ENCODE data around the gene MMP8.
A peak's percentile ranks its signal among the peaks of the same experiment; 100 is the strongest.

MMP8 gene

DNA sequence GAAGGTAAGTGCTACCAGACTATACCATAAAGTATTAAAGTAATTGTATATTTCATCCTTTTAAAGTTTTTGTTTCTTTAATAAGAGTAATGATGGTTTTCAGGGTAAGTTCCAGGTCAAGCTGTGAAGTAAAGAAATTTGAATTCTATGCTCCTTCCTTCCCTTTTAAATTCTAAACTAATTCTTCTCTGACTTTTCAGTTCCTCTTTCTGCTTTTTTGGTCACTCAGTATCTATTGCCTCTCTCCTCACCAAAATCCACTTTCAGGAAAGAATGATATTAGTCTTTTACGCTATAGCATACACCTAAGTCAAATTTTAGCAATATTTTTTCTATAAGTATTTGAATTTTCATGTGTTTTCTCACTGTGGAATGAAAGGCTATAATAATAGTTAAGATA, 8.2 kb downstream of the MMP8 start:
- FAIRE-seq (no peak), DNase-seq (ENCODE audit: insufficient read length) (no peak)
- TF ChIP-seq POLR2A (IDR thresholded peaks at IDR 0.05; ENCODE audit: low read depth, low read length) = no peak
- no peak for TF ChIP-seq POLR2AphosphoS5 (IDR thresholded peaks at IDR 0.05; ENCODE audit: low read depth, low read length)
- TF ChIP-seq TAF1 (IDR thresholded peaks at IDR 0.05; ENCODE audit: borderline replicate concordance, low read depth, low read length) = no peak

DNA sequence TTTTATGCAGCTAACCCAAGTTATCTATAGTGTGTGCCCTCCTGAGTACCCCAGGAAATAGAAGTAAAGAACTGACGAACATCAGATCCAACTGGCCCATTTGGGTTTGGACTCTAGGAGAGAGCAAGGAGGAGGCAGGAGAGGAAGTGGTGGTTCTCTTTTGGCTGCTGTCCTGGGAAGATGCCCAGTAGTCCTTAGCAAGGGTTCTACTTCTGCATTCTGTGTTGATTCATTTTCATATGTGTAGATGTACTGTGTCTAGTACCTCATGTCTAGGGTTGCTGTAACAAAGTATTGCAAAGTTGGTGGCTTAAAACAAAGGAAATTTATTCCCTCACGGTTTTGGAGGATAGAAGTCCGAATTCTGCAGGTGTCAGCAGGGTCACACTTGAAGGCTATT, 12.6 kb downstream of the MMP8 start:
- DNase-seq (ENCODE audit: insufficient read length) = no peak

DNA sequence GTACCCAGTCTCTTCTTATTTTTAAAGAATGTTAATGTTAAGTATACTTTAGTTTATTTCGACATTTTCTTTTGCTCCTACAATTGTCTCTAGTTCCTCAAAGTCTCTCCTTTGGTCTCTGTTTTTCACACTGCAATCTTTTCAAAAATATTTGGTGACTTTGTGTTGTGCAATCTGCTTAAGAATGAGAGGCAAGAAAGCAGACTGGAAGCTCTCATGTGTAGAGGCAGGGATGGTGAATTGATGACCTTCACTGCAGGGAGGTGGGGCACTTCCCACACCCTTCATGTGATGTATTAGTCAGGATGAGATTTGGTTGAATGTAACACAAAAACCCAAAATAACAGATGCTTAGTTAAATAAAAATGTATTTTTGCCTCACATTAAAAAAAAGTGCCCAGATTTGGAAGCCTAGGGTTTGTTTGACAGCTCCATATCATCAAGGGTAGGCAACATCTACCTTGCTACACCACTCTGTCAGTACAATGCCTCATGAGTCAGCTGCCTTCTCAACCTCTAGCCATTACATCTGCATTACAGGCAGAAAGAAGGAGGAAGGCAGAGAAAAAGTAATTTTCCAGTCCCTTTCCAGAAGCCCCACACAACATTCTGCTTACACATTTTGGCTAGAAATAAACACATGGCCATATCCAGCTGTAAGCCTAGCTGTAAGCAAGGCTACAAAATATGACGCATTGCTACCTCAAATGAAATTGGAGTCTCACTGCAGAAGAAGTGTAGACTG, 15.4 kb downstream of the MMP8 start:
- TF ChIP-seq TAF1 (IDR thresholded peaks at IDR 0.05; ENCODE audit: borderline replicate concordance, low read depth, low read length) (no peak), POLR2A (IDR thresholded peaks at IDR 0.05; ENCODE audit: low read depth, low read length) (no peak), POLR2AphosphoS5 (IDR thresholded peaks at IDR 0.05; ENCODE audit: low read depth, low read length) (no peak)
- DNase-seq (ENCODE audit: insufficient read length) (no peak), FAIRE-seq (no peak)

More for the DNA sequence above, 12.6 kb downstream of the MMP8 start:
- FAIRE-seq = no peak
- no peak for TF ChIP-seq POLR2AphosphoS5 (IDR thresholded peaks at IDR 0.05; ENCODE audit: low read depth, low read length)

DNA sequence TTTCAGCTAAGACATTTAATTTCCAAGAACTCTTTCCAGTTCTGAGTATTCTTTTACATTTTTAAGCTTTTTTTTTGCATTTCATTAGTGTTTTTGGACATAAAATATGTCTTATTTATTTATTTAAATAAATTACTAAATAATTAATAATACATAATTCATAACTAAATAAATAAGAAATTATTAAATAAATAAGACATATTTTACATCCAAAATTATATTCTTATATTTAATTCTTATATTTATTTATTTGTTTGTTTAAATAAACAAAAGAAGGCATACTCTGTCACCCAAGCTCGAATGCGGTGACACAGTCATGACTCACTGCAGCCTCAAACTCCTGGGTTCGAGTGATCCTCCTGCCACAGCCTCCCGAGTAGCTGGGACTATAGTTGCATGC, 16.1 kb downstream of the MMP8 start:
- FAIRE-seq = no peak
- no peak for TF ChIP-seq TAF1 (IDR thresholded peaks at IDR 0.05; ENCODE audit: borderline replicate concordance, low read depth, low read length)
- TF ChIP-seq POLR2A (IDR thresholded peaks at IDR 0.05; ENCODE audit: low read depth, low read length) = no peak
- TF ChIP-seq POLR2AphosphoS5 (IDR thresholded peaks at IDR 0.05; ENCODE audit: low read depth, low read length) = no peak
- no peak for DNase-seq (ENCODE audit: insufficient read length)

DNA sequence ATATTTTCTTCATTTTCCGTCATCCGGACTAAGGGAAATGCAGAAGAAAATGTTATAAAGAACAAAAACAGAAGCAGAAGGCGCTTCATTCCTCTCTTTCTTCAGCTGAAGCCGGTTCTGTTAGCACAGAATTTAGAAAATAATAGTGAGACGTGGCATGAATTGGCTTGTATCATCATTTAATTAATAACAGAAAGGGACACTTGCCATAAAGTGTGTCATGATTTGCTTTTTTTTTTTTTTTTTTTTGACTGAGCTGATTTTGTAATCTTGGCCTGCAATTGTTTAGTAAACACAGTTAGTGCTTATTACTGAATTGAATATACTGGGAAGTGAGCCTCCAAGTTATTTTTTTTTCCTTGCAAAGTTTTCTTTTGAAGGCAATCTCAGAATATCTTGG, 19.1 kb downstream of the MMP8 start, which contains the start of gene MMP27:
TSS of gene MMP27 (minus strand) at position 144 of the 400 bp plus-strand sequence. CDS start at position 89, 55 bp downstream.
- TF ChIP-seq TAF1 (IDR thresholded peaks at IDR 0.05; ENCODE audit: borderline replicate concordance, low read depth, low read length) (no peak), POLR2AphosphoS5 (IDR thresholded peaks at IDR 0.05; ENCODE audit: low read depth, low read length) (no peak), POLR2A (IDR thresholded peaks at IDR 0.05; ENCODE audit: low read depth, low read length) (no peak)
- no peak for FAIRE-seq
- no peak for DNase-seq (ENCODE audit: insufficient read length)

DNA sequence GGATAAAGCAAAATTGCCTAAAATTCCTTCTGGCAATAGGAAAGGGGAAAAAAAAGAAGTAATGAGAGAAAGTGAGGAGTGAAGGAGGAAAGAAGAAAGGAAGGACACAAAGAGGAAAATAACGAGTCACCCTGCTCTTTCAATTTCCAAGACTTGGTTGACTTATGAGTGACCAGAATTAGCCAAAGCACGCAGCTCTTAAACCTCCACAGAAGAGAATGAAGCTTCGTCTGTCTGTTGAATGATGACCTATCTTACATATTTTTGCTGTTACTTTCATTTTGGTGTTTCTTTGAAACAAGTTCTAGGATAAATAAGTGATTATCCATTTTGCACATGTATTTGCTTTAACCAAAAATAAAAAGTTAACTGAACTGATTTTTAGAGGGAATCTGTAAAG, 19.9 kb downstream of the MMP8 start:
- TF ChIP-seq TAF1 (IDR thresholded peaks at IDR 0.05; ENCODE audit: borderline replicate concordance, low read depth, low read length) (no peak), POLR2AphosphoS5 (IDR thresholded peaks at IDR 0.05; ENCODE audit: low read depth, low read length) (no peak), POLR2A (IDR thresholded peaks at IDR 0.05; ENCODE audit: low read depth, low read length) (no peak)
- no peak for FAIRE-seq
- no peak for DNase-seq (ENCODE audit: insufficient read length)

DNA sequence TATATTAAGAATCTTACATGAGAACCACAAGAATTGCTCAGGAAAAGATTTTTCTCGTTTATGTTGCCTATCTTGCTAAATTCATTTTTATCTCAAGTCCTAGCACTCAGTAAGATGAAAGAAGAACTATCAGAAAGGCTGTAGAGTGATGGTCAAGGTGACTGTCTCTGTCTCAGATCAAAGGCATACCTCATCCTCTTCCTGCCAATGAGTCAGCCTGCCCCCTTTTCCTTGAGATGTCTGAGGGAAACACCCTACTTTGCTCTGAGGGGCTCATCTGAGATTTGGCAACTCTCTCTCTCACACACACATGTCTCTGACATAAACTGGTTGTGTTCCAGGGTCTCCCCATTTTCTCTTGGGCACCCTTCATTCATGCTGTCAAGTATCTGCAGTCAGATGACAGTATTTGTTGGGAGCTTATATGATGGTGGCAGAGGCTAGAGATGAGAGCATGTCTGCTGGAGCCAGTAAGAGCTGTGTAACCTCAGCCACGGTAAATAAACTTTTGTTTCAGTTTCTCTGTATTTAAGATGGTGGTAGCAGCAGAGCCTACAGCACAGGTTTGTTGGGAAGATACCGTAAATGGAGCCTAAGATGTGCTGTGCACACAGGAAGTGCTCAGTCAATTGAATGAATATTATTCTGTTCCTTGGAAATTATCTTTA, 20.8 kb downstream of the MMP8 start:
- no peak for DNase-seq (ENCODE audit: insufficient read length)
- TF ChIP-seq POLR2A (IDR thresholded peaks at IDR 0.05; ENCODE audit: low read depth, low read length) (no peak), POLR2AphosphoS5 (IDR thresholded peaks at IDR 0.05; ENCODE audit: low read depth, low read length) (no peak), TAF1 (IDR thresholded peaks at IDR 0.05; ENCODE audit: borderline replicate concordance, low read depth, low read length) (no peak)
- peak; percentile 69 for FAIRE-seq

DNA sequence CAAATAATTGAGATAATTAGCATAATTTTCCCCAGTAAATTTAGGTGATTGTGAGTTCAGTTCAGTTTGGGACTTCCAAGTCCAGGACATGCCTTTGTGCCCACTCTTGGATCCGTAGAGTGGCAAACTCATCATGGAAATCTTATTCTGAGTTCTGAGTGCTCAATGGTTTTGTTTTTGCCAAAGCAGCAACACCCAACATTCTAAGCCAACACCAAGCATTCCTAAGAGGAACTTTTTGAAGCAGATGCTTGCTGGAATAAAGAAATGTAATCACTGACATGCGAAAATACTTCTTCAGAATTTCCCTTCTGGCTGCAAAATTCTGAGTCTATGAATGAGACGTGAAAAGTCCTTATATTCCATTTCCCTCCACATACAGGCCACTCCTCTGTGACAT, 29.6 kb downstream of the MMP8 start:
- DNase-seq (ENCODE audit: insufficient read length) (no peak), FAIRE-seq (no peak)
- TF ChIP-seq TAF1 (IDR thresholded peaks at IDR 0.05; ENCODE audit: borderline replicate concordance, low read depth, low read length) (no peak), POLR2AphosphoS5 (IDR thresholded peaks at IDR 0.05; ENCODE audit: low read depth, low read length) (no peak), POLR2A (IDR thresholded peaks at IDR 0.05; ENCODE audit: low read depth, low read length) (no peak)

DNA sequence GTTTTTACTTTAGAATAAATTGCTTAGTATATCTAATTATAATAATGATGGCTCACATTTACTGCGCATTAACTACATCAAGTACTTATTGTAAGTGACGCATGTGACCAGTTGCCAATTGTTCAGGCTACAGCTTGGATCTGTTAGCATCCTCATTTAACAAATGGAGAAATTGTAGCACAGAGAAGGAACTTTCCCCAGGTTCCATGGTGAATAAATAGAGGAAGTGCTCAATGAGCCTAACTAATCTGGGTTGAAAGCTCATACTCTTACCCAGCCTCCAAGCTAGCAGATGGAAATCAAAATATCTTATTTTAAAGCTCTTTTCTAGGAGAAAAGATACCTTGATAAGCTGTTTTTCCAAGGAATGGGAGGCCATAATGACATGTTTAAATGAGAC, 39.0 kb downstream of the MMP8 start:
- no peak for TF ChIP-seq TAF1 (IDR thresholded peaks at IDR 0.05; ENCODE audit: borderline replicate concordance, low read depth, low read length)
- TF ChIP-seq POLR2AphosphoS5 (IDR thresholded peaks at IDR 0.05; ENCODE audit: low read depth, low read length) = no peak
- no peak for TF ChIP-seq POLR2A (IDR thresholded peaks at IDR 0.05; ENCODE audit: low read depth, low read length)
- FAIRE-seq (no peak), DNase-seq (ENCODE audit: insufficient read length) (no peak)

DNA sequence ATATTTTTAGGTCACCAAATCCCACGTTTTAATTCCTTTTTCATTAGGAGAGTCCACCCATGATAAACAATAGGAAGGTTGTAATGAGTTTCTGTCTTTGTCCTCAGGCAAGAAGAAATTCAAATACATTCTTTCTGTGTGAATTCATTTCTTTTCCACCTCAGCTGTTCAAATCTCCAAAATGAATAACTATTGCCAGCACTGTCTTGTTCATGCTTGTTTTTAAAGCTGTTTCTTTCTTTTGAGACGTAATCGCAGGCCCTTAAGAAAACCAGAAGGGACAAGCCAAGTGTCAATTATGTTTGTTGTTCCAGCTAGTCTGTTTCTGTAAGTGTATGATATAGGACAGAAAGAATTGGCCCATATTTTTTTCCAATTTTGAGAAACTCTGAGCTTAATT, 39.4 kb downstream of the MMP8 start:
- TF ChIP-seq POLR2AphosphoS5 (IDR thresholded peaks at IDR 0.05; ENCODE audit: low read depth, low read length) (no peak), TAF1 (IDR thresholded peaks at IDR 0.05; ENCODE audit: borderline replicate concordance, low read depth, low read length) (no peak), POLR2A (IDR thresholded peaks at IDR 0.05; ENCODE audit: low read depth, low read length) (no peak)
- DNase-seq (ENCODE audit: insufficient read length) = no peak
- FAIRE-seq = no peak

DNA sequence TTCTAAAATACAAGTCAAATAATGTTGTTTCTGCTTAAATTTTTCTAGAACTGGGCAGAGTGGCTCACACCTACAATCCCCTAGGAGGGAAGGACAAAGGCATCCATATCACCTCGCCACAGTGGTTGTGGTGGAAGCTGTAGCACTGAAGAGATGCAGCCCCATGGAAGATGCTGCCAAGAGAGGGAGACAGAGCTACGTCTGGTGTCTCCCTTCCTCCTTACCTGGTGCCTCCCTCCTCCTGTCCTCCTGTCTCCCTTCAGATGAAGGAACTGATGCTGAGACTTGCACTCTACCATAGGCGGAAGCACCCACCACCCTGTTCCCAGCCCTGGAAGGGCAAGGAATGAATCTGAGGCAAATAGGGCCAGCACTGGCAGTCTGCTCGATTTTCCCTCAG, 41.5 kb downstream of the MMP8 start:
- TF ChIP-seq POLR2A (IDR thresholded peaks at IDR 0.05; ENCODE audit: low read depth, low read length) (no peak), POLR2AphosphoS5 (IDR thresholded peaks at IDR 0.05; ENCODE audit: low read depth, low read length) (no peak)
- FAIRE-seq = peak; percentile 38
- no peak for DNase-seq (ENCODE audit: insufficient read length)

DNA sequence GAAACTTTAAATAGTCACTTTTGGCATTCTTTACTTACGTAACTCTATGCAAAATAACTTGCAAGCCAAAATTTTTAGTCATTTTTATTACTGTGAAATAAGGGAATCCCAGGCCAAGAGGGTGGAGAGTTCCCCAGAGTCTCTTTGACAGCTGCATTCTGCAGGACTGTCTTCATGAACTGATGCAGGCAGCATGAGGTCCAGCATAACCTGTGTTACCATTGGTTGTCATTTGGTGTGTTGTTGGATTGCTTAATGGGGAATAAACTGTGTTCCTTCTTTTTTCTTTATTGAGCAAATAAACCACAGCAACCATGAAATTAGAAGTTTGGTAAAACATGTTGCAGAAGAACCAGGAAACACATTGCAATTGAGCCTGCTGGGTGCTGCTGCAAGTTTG, 43.8 kb downstream of the MMP8 start:
- DNase-seq (ENCODE audit: insufficient read length) = no peak
- TF ChIP-seq POLR2AphosphoS5 (IDR thresholded peaks at IDR 0.05; ENCODE audit: low read depth, low read length) (no peak), TAF1 (IDR thresholded peaks at IDR 0.05; ENCODE audit: borderline replicate concordance, low read depth, low read length) (no peak), POLR2A (IDR thresholded peaks at IDR 0.05; ENCODE audit: low read depth, low read length) (no peak)
- FAIRE-seq = no peak

All from GM12892 (cell line).